ENCODE measurements around the gene NECTIN4.
A peak's percentile ranks its signal among the peaks of the same experiment; 100 is the strongest.

Gene NECTIN4

GRCh38 chr1:161061419-161061818, 27.9 kb downstream of the NECTIN4 start:
- DNase-seq (ENCODE audit: extremely low read depth in 1 of 2, low read depth in 1 of 2), result no peak

GRCh38 chr1:161059293-161059692, 30.1 kb downstream of the NECTIN4 start:
- DNase-seq (ENCODE audit: extremely low read depth in 1 of 2, low read depth in 1 of 2), result no peak

GRCh38 chr1:161054805-161055204, 34.6 kb downstream of the NECTIN4 start:
- no peak for DNase-seq (ENCODE audit: extremely low read depth in 1 of 2, low read depth in 1 of 2)

GRCh38 chr1:161054232-161054631, 35.1 kb downstream of the NECTIN4 start:
- DNase-seq (ENCODE audit: extremely low read depth in 1 of 2, low read depth in 1 of 2), result no peak

- DNase-seq (ENCODE audit: extremely low read depth in 1 of 2, low read depth in 1 of 2), result no peak
Observed at GRCh38 chr1:161052899-161053298, 36.5 kb downstream of the NECTIN4 start.

- DNase-seq (ENCODE audit: extremely low read depth in 1 of 2, low read depth in 1 of 2), result no peak
Observed at GRCh38 chr1:161051219-161051618, 38.1 kb downstream of the NECTIN4 start.

- no peak for DNase-seq (ENCODE audit: extremely low read depth in 1 of 2, low read depth in 1 of 2)
Observed at GRCh38 chr1:161048949-161049722, 40.2 kb downstream of the NECTIN4 start.

GRCh38 chr1:161047436-161048420, 41.6 kb downstream of the NECTIN4 start:
- no peak for DNase-seq (ENCODE audit: extremely low read depth in 1 of 2, low read depth in 1 of 2)

- no peak for DNase-seq (ENCODE audit: extremely low read depth in 1 of 2, low read depth in 1 of 2)
Observed at GRCh38 chr1:161046605-161047228, 42.6 kb downstream of the NECTIN4 start.

GRCh38 chr1:161045736-161046604, 43.4 kb downstream of the NECTIN4 start, which contains the start of gene USF1:
USF1 (minus strand) TSS chr1:161045977; CDS start chr1:161043275, 2,702 bp downstream.
- peak; percentile 81 to 86 for DNase-seq (ENCODE audit: extremely low read depth in 1 of 2, low read depth in 1 of 2)

GRCh38 chr1:161044908-161045735, 44.2 kb downstream of the NECTIN4 start:
- peak in 1 of 2 donors; percentile 47 for DNase-seq (ENCODE audit: extremely low read depth in 1 of 2, low read depth in 1 of 2)

- DNase-seq (ENCODE audit: extremely low read depth in 1 of 2, low read depth in 1 of 2), result no peak
Observed at GRCh38 chr1:161044535-161044907, 44.8 kb downstream of the NECTIN4 start.

GRCh38 chr1:161039546-161039945, 49.8 kb downstream of the NECTIN4 start:
- DNase-seq (ENCODE audit: extremely low read depth in 1 of 2, low read depth in 1 of 2), result no peak

GRCh38 chr1:161039154-161039545, 50.2 kb downstream of the NECTIN4 start:
- DNase-seq (ENCODE audit: extremely low read depth in 1 of 2, low read depth in 1 of 2), result no peak

GRCh38 chr1:161038523-161039153, 50.7 kb downstream of the NECTIN4 start, which contains the start of gene TSTD1:
TSTD1 (minus strand) TSS chr1:161038964; CDS start chr1:161038889, 75 bp downstream.
- peak; percentile 68 to 73 for DNase-seq (ENCODE audit: extremely low read depth in 1 of 2, low read depth in 1 of 2)

- DNase-seq (ENCODE audit: extremely low read depth in 1 of 2, low read depth in 1 of 2), result no peak
Observed at GRCh38 chr1:161037661-161038522, 51.5 kb downstream of the NECTIN4 start.

GRCh38 chr1:161033751-161034150, 55.6 kb downstream of the NECTIN4 start:
- DNase-seq (ENCODE audit: extremely low read depth in 1 of 2, low read depth in 1 of 2), result no peak

- DNase-seq (ENCODE audit: extremely low read depth in 1 of 2, low read depth in 1 of 2), result no peak
Observed at GRCh38 chr1:161032409-161032808, 56.9 kb downstream of the NECTIN4 start.
